WTC11 (cell line): Measurements from ENCODE around the gene LRRC9. TPM values are rescaled to one million over a fixed set of nuclear protein-coding genes. Genes with fewer than 3 reads are reported as not detected.

Experiments
- ATAC-seq: fragments of 200-7000 bp; cut with Tn5 transposase; 2 replicates; pipeline ENCODE4 v1.10.0; 2021; ENCODE audit warnings: mild to moderate bottlenecking, moderate library complexity
- CTCF ChIA-PET: fragments of 300-600 bp; sonication (Branson Sonifier 250); formaldehyde crosslinking; loops from one replicate; lab custom pipeline; 2021; ENCODE audit warnings: antibody characterized with exemption; lab: Charles Lee
- POLR2A ChIA-PET: fragments of 350-600 bp; sonication (Branson Sonifier 250); formaldehyde crosslinking; loops from one replicate; lab custom pipeline; 2021; ENCODE audit warnings: antibody characterized with exemption; lab: Charles Lee
- DNase-seq: peaks from one replicate; pipeline ENCODE4 v3.0.0; 2021; ENCODE audit warnings: low spot score
- H3K27ac Mint-ChIP-seq: 2 replicates; pipeline ENCODE4 v1.8.0; 2021; ENCODE audit warnings: mixed read lengths
- H3K27me3 Mint-ChIP-seq: 2 replicates; pipeline ENCODE4 v1.8.0; 2021; ENCODE audit warnings: low read depth, mild to moderate bottlenecking, moderate library complexity, mixed read lengths
- H3K36me3 Mint-ChIP-seq: 2 replicates; pipeline ENCODE4 v1.8.0; 2021; ENCODE audit warnings: mixed read lengths
- H3K4me1 Mint-ChIP-seq: 2 replicates; pipeline ENCODE4 v1.8.0; 2022; ENCODE audit warnings: mixed read lengths
- H3K4me3 Mint-ChIP-seq: 2 replicates; pipeline ENCODE4 v1.8.0; 2021; ENCODE audit warnings: mild to moderate bottlenecking, moderate library complexity, mixed read lengths
- H3K9me3 Mint-ChIP-seq: 2 replicates; pipeline ENCODE4 v1.8.0; 2021; ENCODE audit warnings: mixed read lengths
- ATF6 ChIP-seq: sonication (generic); formaldehyde crosslinking; IDR thresholded peaks from 2 replicates; pipeline ENCODE4 v1.8.1; 2023; ENCODE audit warnings: mild to moderate bottlenecking, missing genetic modification reagents
- CDX4 ChIP-seq: fragments of 250-450 bp; sonication (Bioruptor Pico); IDR thresholded peaks from 2 replicates; pipeline ENCODE4 v1.9.0; 2021; ENCODE audit warnings: moderate library complexity, mild to moderate bottlenecking, inconsistent platforms, borderline replicate concordance
- E2F1 ChIP-seq: sonication (generic); formaldehyde crosslinking; IDR thresholded peaks from 2 replicates; pipeline ENCODE4 v1.8.0; 2022; ENCODE audit warnings: mild to moderate bottlenecking, missing genetic modification reagents
- E2F4 ChIP-seq: sonication (generic); formaldehyde crosslinking; IDR thresholded peaks from 2 replicates; pipeline ENCODE4 v1.8.1; 2022; ENCODE audit warnings: low read depth, mild to moderate bottlenecking, moderate library complexity, missing genetic modification reagents, borderline replicate concordance
- ETV6 ChIP-seq: sonication (generic); formaldehyde crosslinking; IDR thresholded peaks from 2 replicates; pipeline ENCODE4 v1.8.1; 2022; ENCODE audit warnings: mild to moderate bottlenecking, missing genetic modification reagents
- HMGXB4 ChIP-seq: sonication (generic); formaldehyde crosslinking; IDR thresholded peaks from 2 replicates; pipeline ENCODE4 v1.8.1; 2023; ENCODE audit warnings: mild to moderate bottlenecking, moderate library complexity, missing genetic modification reagents
- JAZF1 ChIP-seq: fragments of 250-450 bp; sonication (Bioruptor Pico); IDR thresholded peaks from 2 replicates; pipeline ENCODE4 v1.9.0; 2021; ENCODE audit warnings: moderate library complexity, mild to moderate bottlenecking, inconsistent platforms
- JUN ChIP-seq: sonication (generic); formaldehyde crosslinking; IDR thresholded peaks from 2 replicates; pipeline ENCODE4 v1.8.0; 2023; ENCODE audit warnings: mild to moderate bottlenecking, missing genetic modification reagents
- MYBL2 ChIP-seq: sonication (generic); formaldehyde crosslinking; IDR thresholded peaks from 2 replicates; pipeline ENCODE4 v1.8.1; 2023; ENCODE audit warnings: mild to moderate bottlenecking, moderate library complexity, missing genetic modification reagents
- RORB ChIP-seq: fragments of 250-450 bp; sonication (Bioruptor Pico); IDR thresholded peaks from 2 replicates; pipeline ENCODE4 v1.9.0; 2021; ENCODE audit warnings: mild to moderate bottlenecking
- SMAD3 ChIP-seq: sonication (generic); formaldehyde crosslinking; IDR thresholded peaks from 2 replicates; pipeline ENCODE4 v1.8.0; 2022; ENCODE audit warnings: missing genetic modification reagents, mild to moderate bottlenecking, borderline replicate concordance
- TEAD1 ChIP-seq: sonication (generic); formaldehyde crosslinking; IDR thresholded peaks from 2 replicates; pipeline ENCODE4 v1.8.0; 2022; ENCODE audit warnings: mild to moderate bottlenecking, missing genetic modification reagents
- ZNF121 ChIP-seq: sonication (generic); formaldehyde crosslinking; IDR thresholded peaks from 2 replicates; pipeline ENCODE4 v1.8.0; 2023; ENCODE audit warnings: missing genetic modification reagents
- ZNF281 ChIP-seq: sonication (generic); formaldehyde crosslinking; IDR thresholded peaks from 2 replicates; pipeline ENCODE4 v1.8.0; 2023; ENCODE audit warnings: mild to moderate bottlenecking, missing genetic modification reagents
- ZNF423 ChIP-seq: fragments of 250-450 bp; sonication (Bioruptor Pico); IDR thresholded peaks from 2 replicates; pipeline ENCODE4 v2.1.2; 2022; ENCODE audit warnings: mild to moderate bottlenecking, moderate library complexity
- total RNA-seq: library from RNA; stranded (reverse); gene quantifications from 3 replicates; pipeline ENCODE4 v1.2.3, GENCODE V29; 2021

Gene LRRC9
- total RNA-seq, 1 experiment from 2014 or later: 0.79 TPM

- no peaks in the 10 kb centered on the region for H3K4me1 Mint-ChIP-seq
- H3K36me3 Mint-ChIP-seq: no peaks in the 10 kb centered on the region
- no peaks in the 10 kb centered on the region for H3K9me3 Mint-ChIP-seq
- H3K4me3 Mint-ChIP-seq: no peak overlapping the region
- CTCF ChIA-PET: interaction anchor here (0.6 to 3.0 kb wide), 46 partner anchors 8 to 786 kb away, joined by 3 to 47 read pairs (median 4); partner anchors contain the start of genes CCDC175, LRRC9 and RTN1
- H3K27me3 Mint-ChIP-seq: 0 out of 2 replicates have a peak, but pooled peaks cover 2% of the 10 kb centered on the region
- ATAC-seq: peak; percentile 94
- POLR2A ChIA-PET: interaction anchor here (1.1 kb wide), 1 partner anchor 22 kb away, joined by 3 read pairs; the partner anchor contains the start of gene LRRC9
- no peak overlapping the region for H3K27ac Mint-ChIP-seq
- TF ChIP-seq TEAD1 (CRISPR knock-in tag) (no peak), ZNF423 (CRISPR knock-in tag) (no peak), CDX4 (CRISPR knock-in tag) (no peak), MYBL2 (no peak), E2F1 (no peak), ATF6 (CRISPR knock-in tag) (no peak), ZNF121 (no peak)
- peak; percentile 39 for DNase-seq
Measured at GRCh38 chr14:59897757-59898383, 22.1 kb upstream of the LRRC9 start.

- H3K9me3 Mint-ChIP-seq: no peaks in the 10 kb centered on the region
- no peaks in the 10 kb centered on the region for H3K36me3 Mint-ChIP-seq
- no peak overlapping the region for H3K4me3 Mint-ChIP-seq
- DNase-seq: no peak
- ATAC-seq: no peak
- 0 out of 2 replicates have a peak, but pooled peaks cover 2% of the 10 kb centered on the region for H3K27me3 Mint-ChIP-seq
- TF ChIP-seq TEAD1 (CRISPR knock-in tag): no peak
- TF ChIP-seq HMGXB4 (CRISPR knock-in tag): no peak
- no peak for TF ChIP-seq JUN (CRISPR knock-in tag)
- TF ChIP-seq RORB (CRISPR knock-in tag): no peak
- no peak for TF ChIP-seq JAZF1 (CRISPR knock-in tag)
- no peak for TF ChIP-seq ZNF281 (CRISPR knock-in tag)
- no peak for TF ChIP-seq E2F4
- no peak for TF ChIP-seq ETV6 (CRISPR knock-in tag)
- TF ChIP-seq SMAD3: no peak
- no peak for TF ChIP-seq E2F1
- H3K4me1 Mint-ChIP-seq: no peaks in the 10 kb centered on the region
- ChIA-PET POLR2A (interaction anchor here (1.0 kb wide), 1 partner anchor 65 kb away, joined by 4 read pairs; no protein-coding TSS in a partner anchor), CTCF (interaction anchor here (1.3 kb wide), 1 partner anchor 268 kb away, joined by 3 read pairs; no protein-coding TSS in a partner anchor)
- H3K27ac Mint-ChIP-seq: no peak overlapping the region
Measured at GRCh38 chr14:59900556-59900955, 19.4 kb upstream of the LRRC9 start.
